Panc1 (cell line): ENCODE results near the gene KCNJ5. TPM values are rescaled to one million over a fixed set of nuclear protein-coding genes. Genes with fewer than 3 reads are reported as not detected.

Experiments used
- ATAC-seq: fragments of 200-7000 bp; cut with Tn5 transposase; 2 replicates; pipeline ENCODE4 v1.9.1; 2020; ENCODE audit warnings: mild to moderate bottlenecking, moderate library complexity
- BruUV-seq: library from RNA; stranded (reverse); fragments of 400-500 nt; replicated peaks from 2 replicates; lab custom pipeline; 2021; lab: Mats Ljungman, UMichigan
- CTCF ChIA-PET: fragments of 300-600 bp; sonication (Branson Sonifier 250); formaldehyde crosslinking; loops from one replicate; lab custom pipeline; 2022; ENCODE audit warnings: antibody characterized with exemption; lab: Charles Lee
- POLR2A ChIA-PET: fragments of 300-600 bp; sonication (Branson Sonifier 250); formaldehyde crosslinking; loops from one replicate; lab custom pipeline; 2022; ENCODE audit warnings: antibody characterized with exemption; lab: Charles Lee
- DNase-seq: peaks from one replicate; pipeline ENCODE4 v3.0.0-alpha.2; 2010; ENCODE audit warnings: low read depth, low spot score
- H3K27ac ChIP-seq: 2 replicates; pipeline ENCODE4 v1.5.1; 2011; ENCODE audit warnings: mild to moderate bottlenecking, low read length, inconsistent platforms
- H3K27me3 ChIP-seq: fragments of 200-500 bp; sonication (Bioruptor generic); 2 replicates; pipeline ENCODE4 v1.6.0; 2014; ENCODE audit warnings: low read length, inconsistent platforms; ENCODE audit not compliant: control insufficient read depth, insufficient read depth
- H3K36me3 ChIP-seq: fragments of 200-500 bp; sonication (Bioruptor generic); 2 replicates; pipeline ENCODE4 v1.5.1; 2014; ENCODE audit warnings: inconsistent platforms, mild to moderate bottlenecking, low read length, moderate library complexity; ENCODE audit not compliant: control insufficient read depth, insufficient read depth
- H3K4me1 ChIP-seq: 2 replicates; pipeline ENCODE4 v1.5.1; 2011; ENCODE audit warnings: inconsistent platforms, mild to moderate bottlenecking, low read length, moderate library complexity; ENCODE audit not compliant: control insufficient read depth, insufficient read depth
- H3K4me3 ChIP-seq, 2 experiments: 2 replicates each; pipeline ENCODE4 v1.5.1; 2011 to 2012; ENCODE audit warnings: low read depth in 2 of 2, low read length in 2 of 2, mild to moderate bottlenecking in 2 of 2, inconsistent platforms in 1 of 2, moderate library complexity in 1 of 2
- H3K9me3 ChIP-seq: fragments of 200-500 bp; sonication (Bioruptor generic); 2 replicates; pipeline ENCODE4 v1.5.1; 2014; ENCODE audit warnings: low read depth, mild to moderate bottlenecking, inconsistent platforms, low read length, moderate library complexity; ENCODE audit not compliant: control insufficient read depth, insufficient read depth
- POLR2AphosphoS5 ChIP-seq: IDR thresholded peaks from 2 replicates; pipeline ENCODE4 v1.6.1; 2012; ENCODE audit warnings: mild to moderate bottlenecking, low read depth, low read length, moderate library complexity
- SIN3A ChIP-seq: IDR thresholded peaks from 2 replicates; pipeline ENCODE4 v1.6.1; 2012; ENCODE audit warnings: low read depth, mild to moderate bottlenecking, low read length, moderate library complexity, borderline replicate concordance; ENCODE audit not compliant: insufficient read depth
- TCF7L2 ChIP-seq: IDR thresholded peaks from 2 replicates; pipeline ENCODE4 v1.6.1; 2011; ENCODE audit warnings: mild to moderate bottlenecking, low read depth, low read length, inconsistent platforms
- in situ Hi-C: cut with HindIII; loops from 2 replicates; pipeline ENCODE4 v1.10.0; 2016; ENCODE audit warnings: low sequenced_read_pairs, low pct_unique_long_range_greater_than_20kb
- intact Hi-C: fragments of 100-400 bp; cut with micrococcal nuclease; formaldehyde crosslinking; loops from one replicate; pipeline ENCODE4 v1.10.0; 2022; ENCODE audit not compliant: unreplicated experiment
- total RNA-seq: library from RNA; stranded (reverse); gene quantifications from one replicate; pipeline ENCODE4 v1.2.1, GENCODE V29; 2021; ENCODE audit not compliant: unreplicated experiment
- TF ChIP-seq, protein P1 (sequence below): fragments of 450-650 bp; IDR thresholded peaks from 2 replicates; pipeline ENCODE4 v1.5.1; 2017; ENCODE audit warnings: mild to moderate bottlenecking
- TF ChIP-seq, protein P2 (sequence below), 2 experiments: IDR thresholded peaks; 2 replicates each; pipeline ENCODE4 v1.6.1; 2011 to 2012; ENCODE audit warnings: low read depth in 2 of 2, control low read depth in 1 of 2, low read length in 1 of 2, mild to moderate bottlenecking in 1 of 2, moderate library complexity in 1 of 2; ENCODE audit not compliant: insufficient read depth in 1 of 2

The KCNJ5 gene
- total RNA-seq, 1 experiment from 2014 or later: 0.28 TPM

DNA sequence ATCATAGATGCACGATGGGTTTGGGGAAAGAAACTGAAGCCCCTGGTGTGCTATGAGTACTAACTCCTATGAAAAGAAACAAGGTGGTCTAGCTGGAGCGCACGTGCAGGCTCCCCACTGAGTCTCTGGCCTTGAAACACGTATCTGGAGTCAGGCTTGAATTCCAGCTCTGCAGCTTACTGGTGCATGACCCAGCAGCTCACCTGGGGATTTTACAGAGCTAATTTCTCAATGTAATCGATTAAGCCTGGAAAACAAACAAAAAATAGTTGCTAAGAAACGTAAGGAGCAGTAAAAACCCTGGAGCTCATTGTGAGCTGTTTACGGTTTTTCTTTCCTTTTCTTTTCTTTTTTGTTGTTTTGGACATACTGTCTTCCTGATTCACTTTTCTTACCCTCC is 36.3 kb upstream of the KCNJ5 start:
- peaks cover 5% of the 10 kb centered on the region; the same call in 1 of the 2 replicates for H3K27me3 ChIP-seq
- in situ Hi-C loops (no loop called here), intact Hi-C loops (no loop called here)
- H3K36me3 ChIP-seq: no peaks in the 10 kb centered on the region
- POLR2A ChIA-PET: no interaction called here
- no peak for DNase-seq
- no peak overlapping the region for H3K4me3 ChIP-seq
- H3K9me3 ChIP-seq: no peaks in the 10 kb centered on the region
- CTCF ChIA-PET: no interaction called here
- no peaks in the 10 kb centered on the region for H3K4me1 ChIP-seq
- TF ChIP-seq SIN3A (no peak), TCF7L2 (no peak), POLR2AphosphoS5 (no peak)
- TF ChIP-seq, protein P1, sequence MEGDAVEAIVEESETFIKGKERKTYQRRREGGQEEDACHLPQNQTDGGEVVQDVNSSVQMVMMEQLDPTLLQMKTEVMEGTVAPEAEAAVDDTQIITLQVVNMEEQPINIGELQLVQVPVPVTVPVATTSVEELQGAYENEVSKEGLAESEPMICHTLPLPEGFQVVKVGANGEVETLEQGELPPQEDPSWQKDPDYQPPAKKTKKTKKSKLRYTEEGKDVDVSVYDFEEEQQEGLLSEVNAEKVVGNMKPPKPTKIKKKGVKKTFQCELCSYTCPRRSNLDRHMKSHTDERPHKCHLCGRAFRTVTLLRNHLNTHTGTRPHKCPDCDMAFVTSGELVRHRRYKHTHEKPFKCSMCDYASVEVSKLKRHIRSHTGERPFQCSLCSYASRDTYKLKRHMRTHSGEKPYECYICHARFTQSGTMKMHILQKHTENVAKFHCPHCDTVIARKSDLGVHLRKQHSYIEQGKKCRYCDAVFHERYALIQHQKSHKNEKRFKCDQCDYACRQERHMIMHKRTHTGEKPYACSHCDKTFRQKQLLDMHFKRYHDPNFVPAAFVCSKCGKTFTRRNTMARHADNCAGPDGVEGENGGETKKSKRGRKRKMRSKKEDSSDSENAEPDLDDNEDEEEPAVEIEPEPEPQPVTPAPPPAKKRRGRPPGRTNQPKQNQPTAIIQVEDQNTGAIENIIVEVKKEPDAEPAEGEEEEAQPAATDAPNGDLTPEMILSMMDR: no peak
- ATAC-seq: no peak
- no peak overlapping the region for H3K27ac ChIP-seq
- BruUV-seq: no TSS peak

DNA sequence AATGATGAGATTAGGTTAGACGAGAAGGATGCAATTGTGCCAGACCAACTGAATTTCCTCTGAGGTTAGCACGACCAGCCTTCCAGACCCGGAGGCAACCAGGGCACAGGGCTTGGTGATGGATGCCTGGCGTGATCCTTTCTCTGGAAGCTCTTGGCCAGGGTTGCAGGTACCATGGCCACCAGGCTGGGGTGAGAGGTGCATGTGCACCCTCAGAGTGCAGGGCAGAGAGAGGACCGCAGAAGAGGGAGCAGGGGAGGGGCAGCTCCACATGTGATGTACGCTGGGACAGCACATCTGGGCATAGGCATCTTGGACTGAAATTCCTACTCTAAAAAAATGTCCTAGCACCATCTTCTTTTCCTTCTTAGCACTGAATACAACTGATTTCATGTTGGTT is 34.9 kb upstream of the KCNJ5 start:
- CTCF ChIA-PET: no interaction called here
- TF ChIP-seq, protein P1: no peak
- TF ChIP-seq POLR2AphosphoS5: no peak
- Histone ChIP-seq H3K4me1 (no peaks in the 10 kb centered on the region), H3K27ac (no peak overlapping the region), H3K27me3 (peaks cover 7% of the 10 kb centered on the region; the same call in 1 of the 2 replicates), H3K36me3 (no peaks in the 10 kb centered on the region), H3K4me3 (no peak overlapping the region), H3K9me3 (no peaks in the 10 kb centered on the region)
- in situ Hi-C loops (no loop called here), intact Hi-C loops (no loop called here)
- ATAC-seq (no peak), DNase-seq (no peak)
- POLR2A ChIA-PET: no interaction called here
- BruUV-seq: no TSS peak

DNA sequence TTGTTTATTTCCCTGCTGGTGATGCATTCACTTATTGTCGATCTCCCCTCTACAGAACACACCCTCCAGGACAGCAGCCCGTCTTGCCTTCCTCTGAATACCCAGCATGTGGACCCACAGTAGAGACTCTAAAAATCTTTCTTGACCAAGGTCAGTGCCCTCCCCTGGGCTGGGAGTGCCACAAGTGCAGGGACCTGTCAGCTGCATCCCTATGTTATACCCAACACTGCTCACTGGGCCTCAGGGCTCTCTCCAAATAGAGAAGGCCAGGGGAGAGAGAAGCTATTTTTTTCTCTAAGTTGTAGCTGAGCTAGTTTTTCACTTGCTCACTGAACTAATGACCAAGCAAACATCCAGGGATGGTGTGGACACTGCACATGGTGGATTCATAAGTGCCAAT is 33.8 kb upstream of the KCNJ5 start:
- Histone ChIP-seq H3K27ac (no peak overlapping the region), H3K4me3 (no peak overlapping the region), H3K27me3 (peaks cover 7% of the 10 kb centered on the region; the same call in 1 of the 2 replicates), H3K9me3 (no peaks in the 10 kb centered on the region), H3K36me3 (no peaks in the 10 kb centered on the region), H3K4me1 (no peaks in the 10 kb centered on the region)
- BruUV-seq: no TSS peak
- intact Hi-C loops: no loop called here
- DNase-seq: no peak
- POLR2A ChIA-PET: no interaction called here
- in situ Hi-C loops: no loop called here
- CTCF ChIA-PET: no interaction called here
- no peak for ATAC-seq
- TF ChIP-seq TCF7L2 (no peak), SIN3A (no peak), POLR2AphosphoS5 (no peak)
- TF ChIP-seq, protein P2, sequence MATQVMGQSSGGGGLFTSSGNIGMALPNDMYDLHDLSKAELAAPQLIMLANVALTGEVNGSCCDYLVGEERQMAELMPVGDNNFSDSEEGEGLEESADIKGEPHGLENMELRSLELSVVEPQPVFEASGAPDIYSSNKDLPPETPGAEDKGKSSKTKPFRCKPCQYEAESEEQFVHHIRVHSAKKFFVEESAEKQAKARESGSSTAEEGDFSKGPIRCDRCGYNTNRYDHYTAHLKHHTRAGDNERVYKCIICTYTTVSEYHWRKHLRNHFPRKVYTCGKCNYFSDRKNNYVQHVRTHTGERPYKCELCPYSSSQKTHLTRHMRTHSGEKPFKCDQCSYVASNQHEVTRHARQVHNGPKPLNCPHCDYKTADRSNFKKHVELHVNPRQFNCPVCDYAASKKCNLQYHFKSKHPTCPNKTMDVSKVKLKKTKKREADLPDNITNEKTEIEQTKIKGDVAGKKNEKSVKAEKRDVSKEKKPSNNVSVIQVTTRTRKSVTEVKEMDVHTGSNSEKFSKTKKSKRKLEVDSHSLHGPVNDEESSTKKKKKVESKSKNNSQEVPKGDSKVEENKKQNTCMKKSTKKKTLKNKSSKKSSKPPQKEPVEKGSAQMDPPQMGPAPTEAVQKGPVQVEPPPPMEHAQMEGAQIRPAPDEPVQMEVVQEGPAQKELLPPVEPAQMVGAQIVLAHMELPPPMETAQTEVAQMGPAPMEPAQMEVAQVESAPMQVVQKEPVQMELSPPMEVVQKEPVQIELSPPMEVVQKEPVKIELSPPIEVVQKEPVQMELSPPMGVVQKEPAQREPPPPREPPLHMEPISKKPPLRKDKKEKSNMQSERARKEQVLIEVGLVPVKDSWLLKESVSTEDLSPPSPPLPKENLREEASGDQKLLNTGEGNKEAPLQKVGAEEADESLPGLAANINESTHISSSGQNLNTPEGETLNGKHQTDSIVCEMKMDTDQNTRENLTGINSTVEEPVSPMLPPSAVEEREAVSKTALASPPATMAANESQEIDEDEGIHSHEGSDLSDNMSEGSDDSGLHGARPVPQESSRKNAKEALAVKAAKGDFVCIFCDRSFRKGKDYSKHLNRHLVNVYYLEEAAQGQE (IDR thresholded peaks at IDR 0.05; ENCODE audit: insufficient read depth in 1 of 2, low read depth in 2 of 2, low read length in 1 of 2): no peak
- TF ChIP-seq, protein P1: no peak
